HUDEP-2 (cell line): ENCODE measurements around the gene ZNF670.

Source experiments
- DNase-seq, 76 experiments: peaks; one replicate each; lab custom pipeline; 2025; ENCODE audit not compliant: unreplicated experiment in 76 of 76; lab: John Stamatoyannopoulos, UW

Gene ZNF670

GRCh38 chr1:247104965-247105364 lies 26.4 kb upstream of the ZNF670 start:
- DNase-seq = no peak

GRCh38 chr1:247103859-247104591 lies 25.4 kb upstream of the ZNF670 start, which contains the start of gene ZNF669:
TSS of gene ZNF669 (minus strand) at chr1:247104356. CDS start at chr1:247104199, 157 bp downstream.
- DNase-seq = peak in 69 of 76 experiments; percentile 17 to 92 (median 82)

- DNase-seq = no peak
These were observed 23.8 kb upstream of the ZNF670 start for GRCh38 chr1:247102381-247102780.

- DNase-seq = no peak
These were observed 22.2 kb upstream of the ZNF670 start for GRCh38 chr1:247100676-247101279.

GRCh38 chr1:247096958-247097357 lies 18.3 kb upstream of the ZNF670 start:
- no peak for DNase-seq

GRCh38 chr1:247096544-247096943 lies 17.9 kb upstream of the ZNF670 start:
- DNase-seq = no peak

GRCh38 chr1:247096112-247096511 lies 17.5 kb upstream of the ZNF670 start:
- no peak for DNase-seq

GRCh38 chr1:247090455-247090854 lies 11.8 kb upstream of the ZNF670 start:
- DNase-seq = no peak

GRCh38 chr1:247089616-247090375 lies 11.2 kb upstream of the ZNF670 start:
- DNase-seq = no peak

- DNase-seq = no peak
These were observed 10.4 kb upstream of the ZNF670 start for GRCh38 chr1:247088967-247089366.

- no peak for DNase-seq
These were observed 8.6 kb upstream of the ZNF670 start for GRCh38 chr1:247087256-247087655.

GRCh38 chr1:247085310-247085709 lies 6.7 kb upstream of the ZNF670 start:
- DNase-seq = no peak

- no peak for DNase-seq
These were observed 6.2 kb upstream of the ZNF670 start for GRCh38 chr1:247084771-247085170.

GRCh38 chr1:247079141-247079874 lies 697 bp upstream of the ZNF670 start:
- DNase-seq = no peak

GRCh38 chr1:247077876-247078257 lies 744 bp downstream of the ZNF670 start:
- DNase-seq = peak in 1 of 76 experiments; percentile 59

- DNase-seq = no peak
These were observed 1.4 kb downstream of the ZNF670 start for GRCh38 chr1:247077213-247077612.

- DNase-seq = no peak
These were observed 8.0 kb downstream of the ZNF670 start for GRCh38 chr1:247070645-247071044.

- DNase-seq = no peak
These were observed 14.3 kb downstream of the ZNF670 start for GRCh38 chr1:247064304-247064703.

- no peak for DNase-seq
These were observed 17.8 kb downstream of the ZNF670 start for GRCh38 chr1:247060771-247061170.

GRCh38 chr1:247056071-247056470 lies 22.5 kb downstream of the ZNF670 start:
- no peak for DNase-seq

- peak in 40 of 76 experiments; percentile 1 to 60 (median 18) for DNase-seq
These were observed 23.6 kb downstream of the ZNF670 start for GRCh38 chr1:247054992-247055415.
